HTR-8/SVneo (cell line): ENCODE measurements around the gene ASXL2.

Experiments
- DNase-seq: peaks from one replicate; pipeline ENCODE4 v3.0.0; 2011; ENCODE audit warnings: low spot score, mixed read lengths; ENCODE audit not compliant: insufficient read length
- FAIRE-seq: peaks from 2 replicates; lab custom pipeline; 2011; peaks lifted over from hg19 to GRCh38; lab: Jason Lieb, UNC

ASXL2 gene

DNA sequence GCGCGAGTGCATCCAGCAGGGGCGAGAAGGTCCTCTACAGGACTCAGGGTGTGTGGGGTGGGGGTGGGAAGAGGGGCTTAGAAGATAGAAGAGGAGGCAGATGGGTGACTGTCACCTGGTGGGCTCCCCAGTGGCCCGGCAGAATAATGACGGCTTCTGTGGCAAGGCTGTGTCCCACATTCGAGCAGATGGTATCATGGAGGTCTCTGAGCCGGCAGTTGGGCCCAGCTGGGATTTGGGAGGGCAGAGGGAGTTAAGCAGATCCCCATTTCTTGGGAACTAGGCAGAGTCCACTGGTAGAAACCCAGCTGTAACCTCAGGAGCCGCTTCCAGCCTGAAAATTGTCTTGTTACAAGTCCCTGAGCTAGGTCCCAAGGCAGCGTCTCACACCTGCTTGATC is 176.5 kb downstream of the ASXL2 start:
- FAIRE-seq: no peak
- DNase-seq: no peak

DNA sequence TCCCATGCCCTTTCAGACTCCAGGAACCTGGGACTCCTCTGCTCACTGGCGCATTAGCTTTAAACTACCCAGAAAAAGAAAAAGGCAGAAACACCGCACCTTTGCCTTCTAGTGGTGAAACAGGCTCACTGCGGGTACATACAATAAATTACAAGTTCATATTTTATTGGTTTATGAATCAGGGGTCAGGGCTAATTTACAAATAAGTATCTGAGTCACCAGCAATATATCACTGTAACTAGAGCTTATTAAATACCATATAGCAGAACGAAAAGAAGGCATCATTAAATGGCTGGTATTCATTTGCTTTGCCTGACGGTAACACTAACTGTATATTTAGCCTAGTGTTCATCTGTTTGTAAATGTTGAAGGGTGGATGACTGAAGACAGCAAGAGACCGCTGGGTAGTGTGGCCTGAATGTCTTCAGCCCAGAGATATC is 178.0 kb downstream of the ASXL2 start:
- FAIRE-seq (peak; percentile 16), DNase-seq (peak; percentile 63)

- no peak for FAIRE-seq
- DNase-seq: no peak
Measured at GRCh38 chr2:25699216-25699615, 179.1 kb downstream of the ASXL2 start.

GRCh38 chr2:25698752-25699151 is 179.5 kb downstream of the ASXL2 start:
- no peak for FAIRE-seq
- no peak for DNase-seq

DNA sequence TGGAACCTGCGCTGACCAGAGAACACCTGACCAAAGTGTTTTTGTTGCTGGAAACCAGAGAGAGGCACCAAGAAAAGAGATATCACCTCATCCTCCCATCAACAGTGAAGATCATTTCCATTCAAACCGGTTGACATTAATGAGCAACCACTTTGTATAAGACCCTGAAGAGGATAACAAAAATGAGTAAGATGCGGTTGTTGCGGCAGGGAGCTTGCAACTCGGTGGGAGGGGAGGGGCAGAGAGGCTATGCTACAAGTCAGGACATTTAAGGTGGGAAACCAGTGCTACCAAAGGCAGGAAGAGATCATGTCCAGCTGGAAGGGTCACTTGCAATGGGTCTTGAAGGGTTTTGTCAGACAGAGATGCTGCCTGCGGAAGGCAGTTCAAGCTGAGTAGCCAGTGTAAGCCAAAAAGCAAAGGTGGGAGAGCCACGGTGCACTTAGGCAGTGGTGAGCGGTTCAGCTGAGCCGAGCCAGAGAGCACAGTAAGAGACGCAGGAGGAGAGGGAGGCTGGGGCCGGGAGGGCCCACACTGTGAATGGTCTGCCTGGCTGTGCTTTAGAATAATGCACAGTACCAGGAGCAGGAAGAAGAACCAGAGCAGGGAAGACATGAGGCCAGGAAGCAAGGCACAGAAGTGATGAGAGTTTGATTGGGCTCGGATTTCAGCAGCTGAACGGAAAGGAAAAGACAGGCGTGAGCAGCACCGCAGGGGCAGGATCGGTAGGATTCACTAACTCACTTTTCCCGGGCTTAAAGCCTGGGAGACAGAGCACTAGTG is 180.5 kb downstream of the ASXL2 start:
- no peak for FAIRE-seq
- no peak for DNase-seq

GRCh38 chr2:25692737-25693445 is 185.4 kb downstream of the ASXL2 start:
- no peak for DNase-seq

GRCh38 chr2:25692143-25692542 is 186.1 kb downstream of the ASXL2 start:
- no peak for DNase-seq
- FAIRE-seq: no peak

More at GRCh38 chr2:25692737-25693445, 185.4 kb downstream of the ASXL2 start:
- peak; percentile 31 for FAIRE-seq

DNA sequence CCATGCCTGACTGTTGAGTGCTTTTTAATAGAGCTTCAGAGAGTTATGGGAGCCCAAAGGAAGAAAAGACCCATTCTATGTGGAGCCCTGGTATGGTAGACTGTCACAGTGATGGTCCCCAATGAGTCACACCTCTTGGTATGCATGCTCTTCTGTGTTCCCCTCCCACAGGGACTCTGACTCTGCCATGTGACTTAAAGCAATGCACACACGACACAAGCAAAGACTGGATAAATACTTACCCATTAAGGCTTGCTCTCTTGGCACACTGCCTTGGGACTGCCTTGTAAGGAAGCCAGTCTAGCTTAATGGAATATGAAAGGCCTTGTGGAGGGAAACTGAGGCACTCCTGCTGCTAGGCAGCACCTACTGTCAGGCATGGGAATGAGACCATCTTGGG is 188.2 kb downstream of the ASXL2 start:
- peak; percentile 57 for DNase-seq
- FAIRE-seq: no peak

- DNase-seq (no peak), FAIRE-seq (no peak)
Measured at GRCh38 chr2:25688236-25688635, 190.1 kb downstream of the ASXL2 start.

- DNase-seq (no peak), FAIRE-seq (no peak)
Measured at GRCh38 chr2:25685741-25686140, 192.5 kb downstream of the ASXL2 start.

DNA sequence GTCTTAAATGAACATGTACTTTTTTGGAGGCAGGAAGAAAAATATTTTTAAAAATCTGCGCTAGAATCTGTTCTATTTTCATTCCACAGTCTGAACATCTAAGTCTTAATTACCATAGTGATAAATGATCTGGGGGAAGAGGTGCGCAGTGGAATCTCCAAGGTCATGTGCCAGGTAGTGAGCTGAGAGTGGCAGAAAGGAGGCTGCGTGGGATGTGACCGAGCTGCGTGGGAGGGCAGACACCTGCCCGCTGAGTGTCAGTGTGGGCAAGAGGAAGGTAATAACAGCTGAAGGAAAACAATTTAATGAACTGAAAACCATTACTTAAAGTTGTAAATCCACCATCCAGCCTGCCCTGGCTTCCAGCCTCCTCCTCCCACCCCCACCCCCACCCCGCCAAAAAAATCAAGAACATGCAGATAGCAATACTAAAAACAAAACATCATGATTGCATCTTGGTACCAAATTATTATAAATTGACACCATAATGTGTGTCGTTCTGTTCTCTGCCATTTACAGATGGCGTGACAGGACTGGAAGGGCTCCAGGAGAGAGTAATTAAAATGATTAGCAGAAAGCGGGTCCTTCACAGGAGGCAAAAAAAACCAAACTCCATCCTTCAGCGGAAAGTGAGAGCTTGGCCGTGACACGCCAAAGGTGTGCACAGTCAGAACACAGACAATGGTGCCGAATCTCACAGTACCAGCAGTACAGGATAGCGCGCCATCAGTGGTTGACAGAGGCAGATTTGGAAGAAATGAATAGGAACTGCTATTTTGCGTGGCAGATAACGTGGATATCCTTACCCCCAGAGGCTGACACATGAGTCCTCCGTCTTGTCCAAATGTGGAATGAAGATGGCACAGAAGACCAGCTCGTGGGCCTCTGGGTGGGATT is 193.5 kb downstream of the ASXL2 start:
- FAIRE-seq: no peak
- DNase-seq: no peak
